Vagina (tissue), 2 donors: Measurements from ENCODE around the gene SPTBN1.

Source experiments
- CTCF ChIP-seq, 3 experiments: fragments of 450-650 bp in 2 of 3; fragments of 200-600 bp in 1 of 3; sonication (generic) in 1 of 3; IDR thresholded peaks; one replicate each; pipeline ENCODE4 v1.5.1; 2017 to 2019; ENCODE audit warnings: antibody characterized with exemption in 3 of 3, mild to moderate bottlenecking in 2 of 3, moderate library complexity in 2 of 3
- POLR2A ChIP-seq, 2 donors: fragments of 450-650 bp; IDR thresholded peaks; one replicate each; pipeline ENCODE4 v1.6.1; 2017; ENCODE audit warnings: antibody characterized with exemption in 2 of 2, mild to moderate bottlenecking in 2 of 2, moderate library complexity in 2 of 2
- POLR2AphosphoS5 ChIP-seq, 2 donors: sonication (generic); formaldehyde crosslinking; IDR thresholded peaks; one replicate each; pipeline ENCODE4 v1.9.0; 2017; ENCODE audit warnings: antibody characterized with exemption in 2 of 2, mild to moderate bottlenecking in 2 of 2, low read depth in 1 of 2; ENCODE audit not compliant: insufficient read depth in 1 of 2

- no peak for TF ChIP-seq CTCF (IDR thresholded peaks at IDR 0.05)
- no peak for TF ChIP-seq POLR2A (IDR thresholded peaks at IDR 0.05)
- TF ChIP-seq POLR2AphosphoS5 (IDR thresholded peaks at IDR 0.05; ENCODE audit: insufficient read depth in 1 of 2, low read depth in 1 of 2), result no peak
Measured at GRCh38 chr2:54708584-54709335, 252.6 kb downstream of the SPTBN1 start.
